H1 (cell line): Measurements from ENCODE around the gene GAB2. TPM values are rescaled to one million over a fixed set of nuclear protein-coding genes. Genes with fewer than 3 reads are reported as not detected.

ENCODE experiments used
- CTCF ChIA-PET: fragments of 300-600 bp; sonication (Branson Sonifier 250); formaldehyde crosslinking; loops from one replicate; lab custom pipeline; 2021; ENCODE audit not compliant: partially characterized antibody; lab: Charles Lee
- POLR2A ChIA-PET: fragments of 300-600 bp; sonication (Branson Sonifier 250); formaldehyde crosslinking; loops from one replicate; lab custom pipeline; 2021; ENCODE audit warnings: inconsistent platforms; ENCODE audit not compliant: partially characterized antibody; lab: Charles Lee
- DNase-seq, 2 experiments: peaks; one replicate each; pipeline versions ENCODE4 v3.0.0 to v3.0.0-alpha.2; 2010 to 2022; ENCODE audit warnings: low spot score in 2 of 2, low read depth in 1 of 2, mixed read lengths in 1 of 2
- FAIRE-seq: peaks from 2 replicates; lab custom pipeline; 2011; peaks lifted over from hg19 to GRCh38; lab: Jason Lieb, UNC
- H2AFZ ChIP-seq: 2 replicates; pipeline ENCODE4 v1.8.1; 2012; ENCODE audit warnings: low read length, inconsistent platforms
- H2AK5ac ChIP-seq: 2 replicates; pipeline ENCODE4 v1.6.1; 2013; ENCODE audit warnings: low read depth, low read length
- H2BK120ac ChIP-seq: replicated peaks from 2 replicates; pipeline ENCODE3; 2013; ENCODE audit warnings: low read depth, low read length, inconsistent platforms
- H2BK12ac ChIP-seq: 2 replicates; pipeline ENCODE4 v1.6.1; 2013; ENCODE audit warnings: low read depth, low read length
- H2BK15ac ChIP-seq: 2 replicates; pipeline ENCODE4 v1.6.1; 2013; ENCODE audit warnings: low read length
- H2BK20ac ChIP-seq: 2 replicates; pipeline ENCODE4 v1.6.1; 2013; ENCODE audit warnings: low read length
- H2BK5ac ChIP-seq: 2 replicates; pipeline ENCODE4 v1.6.1; 2013; ENCODE audit warnings: low read depth, low read length
- H3K14ac ChIP-seq: 2 replicates; pipeline ENCODE4 v1.6.1; 2013; ENCODE audit warnings: inconsistent platforms; ENCODE audit not compliant: insufficient read length
- H3K18ac ChIP-seq: 2 replicates; pipeline ENCODE4 v1.6.1; 2013; ENCODE audit warnings: low read length; ENCODE audit errors: extremely low read depth
- H3K23ac ChIP-seq: 2 replicates; pipeline ENCODE4 v1.6.1; 2013; ENCODE audit warnings: inconsistent platforms; ENCODE audit not compliant: insufficient read length
- H3K23me2 ChIP-seq: 2 replicates; pipeline ENCODE4 v1.6.1; 2013; ENCODE audit warnings: low read depth, low read length
- H3K27ac ChIP-seq: 2 replicates; pipeline ENCODE4 v1.6.1; 2011; ENCODE audit warnings: low read depth, low read length, inconsistent platforms
- H3K27me3 ChIP-seq, 4 experiments: replicated peaks in 1 of 4; 1 replicate in 1 of 4; 2 replicates in 3 of 4; pipeline versions ENCODE4 v1.6.1 to v1.8.1; 2011 to 2013; ENCODE audit warnings: low read length in 3 of 4, mild to moderate bottlenecking in 3 of 4, inconsistent platforms in 2 of 4, mixed read lengths in 2 of 4, moderate library complexity in 1 of 4; ENCODE audit not compliant: control insufficient read depth in 3 of 4, insufficient read depth in 3 of 4; ENCODE audit errors: extremely low read depth in 1 of 4
- H3K36me3 ChIP-seq, 4 experiments: 2 replicates each; pipeline versions ENCODE4 v1.6.1 to v1.8.1; 2011 to 2013; ENCODE audit warnings: mild to moderate bottlenecking in 4 of 4, low read length in 3 of 4, moderate library complexity in 2 of 4, control low read depth in 1 of 4, inconsistent platforms in 1 of 4; ENCODE audit not compliant: insufficient read depth in 4 of 4, control insufficient read depth in 2 of 4
- H3K4ac ChIP-seq: replicated peaks from 2 replicates; pipeline ENCODE3; 2013; ENCODE audit warnings: low read length, low read depth, mixed read lengths, inconsistent platforms; ENCODE audit not compliant: insufficient read length
- H3K4me1 ChIP-seq, 4 experiments: replicated peaks in 1 of 4; 1 replicate in 1 of 4; 2 replicates in 3 of 4; pipeline versions ENCODE4 v1.6.1 to v1.8.1; 2011 to 2013; ENCODE audit warnings: low read length in 3 of 4, inconsistent platforms in 2 of 4, mixed read lengths in 1 of 4; ENCODE audit not compliant: insufficient read depth in 4 of 4, control insufficient read depth in 3 of 4
- H3K4me2 ChIP-seq, 2 experiments: 2 replicates each; pipeline versions ENCODE4 v1.6.1 to v1.8.1; 2011 to 2013; ENCODE audit warnings: low read depth in 2 of 2, low read length in 2 of 2, control low read depth in 1 of 2, inconsistent platforms in 1 of 2, mild to moderate bottlenecking in 1 of 2; ENCODE audit not compliant: insufficient read depth in 1 of 2
- H3K4me3 ChIP-seq, 4 experiments: fragments of 200-600, 300-600 bp in 1 of 4; sonication (generic), shearing (Covaris generic), sonication (Bioruptor Twin) in 1 of 4; 2 replicates each; pipeline versions ENCODE4 v1.5.1 to v1.8.1; 2011 to 2016; ENCODE audit warnings: low read length in 4 of 4, low read depth in 3 of 4, control low read depth in 2 of 4, inconsistent platforms in 2 of 4, mild to moderate bottlenecking in 2 of 4, mixed read lengths in 1 of 4, moderate library complexity in 1 of 4; ENCODE audit not compliant: insufficient read depth in 2 of 4; ENCODE audit errors: extremely low read depth in 1 of 4
- H3K56ac ChIP-seq: replicated peaks from 2 replicates; pipeline ENCODE3; 2013; ENCODE audit warnings: low read depth, mild to moderate bottlenecking, mixed read lengths, low read length, inconsistent platforms; ENCODE audit not compliant: insufficient read length
- H3K79me1 ChIP-seq: 2 replicates; pipeline ENCODE4 v1.6.1; 2013; ENCODE audit warnings: low read depth, low read length, control low read depth
- H3K79me2 ChIP-seq, 2 experiments: 2 replicates each; pipeline versions ENCODE4 v1.6.1 to v1.8.1; 2012 to 2013; ENCODE audit warnings: low read length in 2 of 2, mild to moderate bottlenecking in 2 of 2, inconsistent platforms in 1 of 2; ENCODE audit not compliant: insufficient read depth in 2 of 2, control insufficient read depth in 1 of 2
- H3K9ac ChIP-seq, 4 experiments: replicated peaks in 1 of 4; 1 replicate in 1 of 4; 2 replicates in 3 of 4; pipeline versions ENCODE4 v1.6.1 to v1.8.1; 2011 to 2013; ENCODE audit warnings: low read depth in 3 of 4, low read length in 3 of 4, control low read depth in 2 of 4, mild to moderate bottlenecking in 2 of 4, moderate library complexity in 2 of 4, inconsistent platforms in 1 of 4; ENCODE audit errors: extremely low read depth in 1 of 4
- H3K9me3 ChIP-seq, 2 experiments: 2 replicates each; pipeline versions ENCODE4 v1.6.1 to v1.8.1; 2012 to 2013; ENCODE audit warnings: mild to moderate bottlenecking in 2 of 2, moderate library complexity in 2 of 2, control low read depth in 1 of 2, inconsistent platforms in 1 of 2, low read depth in 1 of 2, low read length in 1 of 2, mixed read lengths in 1 of 2; ENCODE audit not compliant: insufficient read depth in 2 of 2
- H4K20me1 ChIP-seq, 2 experiments: replicated peaks in 1 of 2; 2 replicates each; pipeline versions ENCODE3 to v1.8.1; 2011 to 2013; ENCODE audit warnings: inconsistent platforms in 2 of 2, low read length in 2 of 2, mild to moderate bottlenecking in 1 of 2; ENCODE audit not compliant: insufficient read depth in 2 of 2, control insufficient read depth in 1 of 2
- H4K5ac ChIP-seq: 2 replicates; pipeline ENCODE4 v1.6.1; 2013; ENCODE audit warnings: low read length, low read depth, mixed read lengths, inconsistent platforms; ENCODE audit not compliant: insufficient read length
- H4K8ac ChIP-seq: 2 replicates; pipeline ENCODE4 v1.8.0; 2013; ENCODE audit warnings: mild to moderate bottlenecking, moderate library complexity, low read length, inconsistent platforms; ENCODE audit not compliant: insufficient read depth; ENCODE audit errors: extremely low read depth
- H4K91ac ChIP-seq: replicated peaks from 2 replicates; pipeline ENCODE3; 2013; ENCODE audit warnings: low read length, mixed read lengths, inconsistent platforms; ENCODE audit not compliant: insufficient read length
- BCL11A ChIP-seq, 2 experiments: IDR thresholded peaks; one replicate each; pipeline ENCODE4 v1.6.1; 2011; ENCODE audit warnings: low read depth in 2 of 2, low read length in 2 of 2, mild to moderate bottlenecking in 2 of 2
- CHD1 ChIP-seq: IDR thresholded peaks from 2 replicates; pipeline ENCODE4 v1.6.1; 2012; ENCODE audit warnings: low read depth, low read length, improper control_type of control experiment
- E2F6 ChIP-seq: IDR thresholded peaks from 2 replicates; pipeline ENCODE4 v1.6.1; 2012; ENCODE audit warnings: inconsistent platforms
- GABPA ChIP-seq: IDR thresholded peaks from 2 replicates; pipeline ENCODE4 v1.6.1; 2011; ENCODE audit warnings: mild to moderate bottlenecking, low read length, moderate library complexity, borderline replicate concordance; ENCODE audit not compliant: insufficient read depth
- KDM1A ChIP-seq: fragments of 200-600, 300-600 bp; sonication (generic); IDR thresholded peaks from 2 replicates; pipeline ENCODE4 v1.7.1; 2016; ENCODE audit warnings: mild to moderate bottlenecking, low read length, borderline replicate concordance
- POLR2AphosphoS5 ChIP-seq: IDR thresholded peaks from 2 replicates; pipeline ENCODE4 v1.6.1; 2011; ENCODE audit warnings: low read depth, low read length
- RBBP5 ChIP-seq: IDR thresholded peaks from 2 replicates; pipeline ENCODE4 v1.7.1; 2012; ENCODE audit warnings: low read depth, mild to moderate bottlenecking, inconsistent platforms, low read length, moderate library complexity, borderline replicate concordance
- RFX5 ChIP-seq: IDR thresholded peaks from 2 replicates; pipeline ENCODE4 v1.6.1; 2011; ENCODE audit warnings: low read depth, low read length, improper control_type of control experiment, borderline replicate concordance
- RNF2 ChIP-seq: fragments of 200-900, 300-1000 bp; sonication (generic); IDR thresholded peaks from 2 replicates; pipeline ENCODE4 v1.7.1; 2016; ENCODE audit warnings: borderline replicate concordance, low read depth, mild to moderate bottlenecking, antibody characterized with exemption, low read length; ENCODE audit not compliant: poor library complexity, severe bottlenecking; ENCODE audit errors: missing control alignments
- SIN3A ChIP-seq, 2 experiments: IDR thresholded peaks in 1 of 2; conservative IDR thresholded peaks in 1 of 2; 2 replicates each; pipeline ENCODE4 v1.6.1; 2011 to 2012; ENCODE audit warnings: low read length in 2 of 2, improper control_type of control experiment in 1 of 2, low read depth in 1 of 2, mild to moderate bottlenecking in 1 of 2
- SUZ12 ChIP-seq: fragments of 200-600 bp; sonication (generic); IDR thresholded peaks from 2 replicates; pipeline ENCODE4 v1.6.1; 2012; ENCODE audit warnings: mild to moderate bottlenecking, inconsistent platforms, low read length, moderate library complexity, mixed read lengths
- TAF1 ChIP-seq: IDR thresholded peaks from 2 replicates; pipeline ENCODE4 v1.6.1; 2011; ENCODE audit warnings: mild to moderate bottlenecking, low read depth, low read length
- polyA plus RNA-seq, 7 experiments: library from polyadenylated mRNA; depleted of rRNA in 3 of 7; stranded (reverse) in 5 of 7; unstranded in 2 of 7; fragments of >200 nt in 5 of 7; fragments of 200-250 nt in 2 of 7; gene quantifications; 1 replicate in 5 of 7; 2 replicates in 1 of 7; 4 replicates in 1 of 7; pipeline versions ENCODE4 v1.2.1 to v1.2.3, GENCODE V29; 2011 to 2013; ENCODE audit warnings: missing spikeins in 2 of 7, mixed read lengths in 2 of 7
- total RNA-seq: library from RNA; stranded (reverse); fragmentation: NEBNext Ultra II Directional; extraction: Animal tissue kit (Norgen Biotek cat#: 25700); gene quantifications from 2 replicates; pipeline ENCODE4 v1.2.1, GENCODE V29; 2021

Gene GAB2
- total and polyA plus RNA-seq, 2 of the 8 experiments (the other 6 are each of a cell fraction or from before 2014, with no cell fraction given): 6.3 to 14.0 TPM

DNA sequence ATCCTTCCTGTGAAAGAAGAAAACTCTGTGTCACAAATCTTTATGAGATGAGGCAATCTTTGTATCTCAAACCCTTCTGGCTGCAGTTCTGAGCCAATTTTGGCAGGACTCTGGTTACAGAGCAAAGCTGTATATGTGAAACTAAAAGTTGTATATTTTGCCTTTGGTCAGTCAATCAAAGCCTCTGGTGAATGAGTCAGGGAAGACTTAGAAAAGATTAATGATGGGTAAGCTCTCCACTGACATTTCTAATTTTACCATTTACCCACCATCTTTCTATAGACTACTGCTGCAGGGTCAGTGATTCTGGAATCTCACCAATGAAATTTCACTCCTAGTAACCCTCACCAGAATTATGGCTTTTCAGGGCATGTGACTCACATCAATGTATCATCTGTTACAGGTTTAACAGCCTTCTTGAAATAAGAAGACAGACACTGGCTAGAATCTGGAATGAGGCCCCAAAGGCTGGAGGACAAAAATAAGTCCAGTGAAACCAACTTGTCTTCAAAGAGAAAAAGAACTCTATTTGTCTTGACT is 185.6 kb downstream of the GAB2 start:
- H3K9me3 ChIP-seq: no peaks in the 10 kb centered on the region
- no peak overlapping the region for H3K4me3 ChIP-seq
- H3K23ac ChIP-seq: no peak overlapping the region
- H3K79me1 ChIP-seq: no peaks in the 10 kb centered on the region
- no peak overlapping the region for H2AK5ac ChIP-seq
- H2BK20ac ChIP-seq: no peak overlapping the region
- no peak overlapping the region for H3K9ac ChIP-seq
- H3K4ac ChIP-seq: no peak overlapping the region
- H4K8ac ChIP-seq: no peak overlapping the region
- no peaks in the 10 kb centered on the region for H3K23me2 ChIP-seq
- no peak overlapping the region for H2BK5ac ChIP-seq
- no peak overlapping the region for H3K27ac ChIP-seq
- no peak overlapping the region for H2BK15ac ChIP-seq
- DNase-seq (no peak), FAIRE-seq (no peak)
- no peak overlapping the region for H3K56ac ChIP-seq
- no peak overlapping the region for H2BK12ac ChIP-seq
- H3K18ac ChIP-seq: no peak overlapping the region
- H2AFZ ChIP-seq: no peak overlapping the region
- no peaks in the 10 kb centered on the region for H3K27me3 ChIP-seq
- no peaks in the 10 kb centered on the region for H3K4me1 ChIP-seq
- H4K91ac ChIP-seq: no peak overlapping the region
- H3K36me3 ChIP-seq: no peaks in the 10 kb centered on the region
- H3K4me2 ChIP-seq: no peak overlapping the region
- no peaks in the 10 kb centered on the region for H4K20me1 ChIP-seq
- ChIA-PET CTCF (interaction anchor here (1.2 to 1.4 kb wide), 2 partner anchors 30 to 197 kb away, joined by 4 to 5 read pairs; no protein-coding TSS in a partner anchor), POLR2A (no interaction called here)
- no peak overlapping the region for H2BK120ac ChIP-seq
- no peaks in the 10 kb centered on the region for H3K79me2 ChIP-seq
- H4K5ac ChIP-seq: no peak overlapping the region
- H3K14ac ChIP-seq: no peak overlapping the region
- no peak for TF ChIP-seq E2F6
- no peak for TF ChIP-seq CHD1
- TF ChIP-seq RFX5: no peak
- TF ChIP-seq POLR2AphosphoS5: no peak
- TF ChIP-seq TAF1: no peak
- TF ChIP-seq GABPA: no peak
- no peak for TF ChIP-seq KDM1A
- no peak for TF ChIP-seq RNF2
- TF ChIP-seq RBBP5: no peak
- no peak for TF ChIP-seq SUZ12
- TF ChIP-seq BCL11A (IDR thresholded peaks at IDR 0.05; ENCODE audit: low read depth in 2 of 2, low read length in 2 of 2): no peak
- no peak for TF ChIP-seq SIN3A (conservative IDR thresholded peaks at IDR 0.05 in 1 of 2, IDR thresholded peaks at IDR 0.05 in 1 of 2; ENCODE audit: low read depth in 1 of 2, low read length in 2 of 2)
